NCI-H460 (cell line): ENCODE measurements around the gene PLEKHO1. TPM values are rescaled to one million over a fixed set of nuclear protein-coding genes. Genes with fewer than 3 reads are reported as not detected.
A peak's percentile ranks its signal among the peaks of the same experiment; 100 is the strongest.
"Not testable (repeated sequence)": the region's sequence is repeated elsewhere in the genome, so short reads cannot be mapped to it uniquely, and the experiment has no call there.

Experiments used
- DNase-seq: peaks from one replicate; pipeline ENCODE4 v3.0.0-alpha.2; 2016; ENCODE audit warnings: low read depth; ENCODE audit errors: extremely low read depth
- total RNA-seq: library from RNA; depleted of rRNA; stranded (reverse); fragments of >200 nt; shearing (Covaris generic); gene quantifications from 2 replicates; pipeline ENCODE4 v1.2.3, GENCODE V29; 2014

The PLEKHO1 gene
- total RNA-seq, 1 experiment from 2014 or later: 10.1 TPM

GRCh38 chr1:150168960-150169601 is 19.4 kb downstream of the PLEKHO1 start:
- DNase-seq: peak; percentile 69

DNA sequence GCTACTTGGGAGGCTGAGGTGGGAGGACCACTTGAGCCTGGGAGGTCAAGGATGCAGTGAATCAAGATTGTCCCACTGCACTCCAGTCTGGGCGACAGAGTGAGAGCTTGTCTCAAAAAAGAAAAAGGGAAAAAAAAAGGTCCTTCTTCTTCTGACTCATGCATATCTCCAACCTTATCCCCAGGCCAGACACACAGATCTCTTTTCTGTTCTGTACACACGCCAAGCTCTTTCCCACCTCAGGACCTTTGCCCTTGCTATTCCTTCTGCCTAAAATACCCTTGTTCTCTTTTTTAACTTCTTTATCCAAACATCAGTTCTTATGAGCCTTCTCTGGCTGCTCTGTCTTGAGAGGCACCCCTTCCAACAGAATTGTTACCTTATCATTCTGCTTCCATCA is 22.1 kb downstream of the PLEKHO1 start:
- DNase-seq: no peak

DNA sequence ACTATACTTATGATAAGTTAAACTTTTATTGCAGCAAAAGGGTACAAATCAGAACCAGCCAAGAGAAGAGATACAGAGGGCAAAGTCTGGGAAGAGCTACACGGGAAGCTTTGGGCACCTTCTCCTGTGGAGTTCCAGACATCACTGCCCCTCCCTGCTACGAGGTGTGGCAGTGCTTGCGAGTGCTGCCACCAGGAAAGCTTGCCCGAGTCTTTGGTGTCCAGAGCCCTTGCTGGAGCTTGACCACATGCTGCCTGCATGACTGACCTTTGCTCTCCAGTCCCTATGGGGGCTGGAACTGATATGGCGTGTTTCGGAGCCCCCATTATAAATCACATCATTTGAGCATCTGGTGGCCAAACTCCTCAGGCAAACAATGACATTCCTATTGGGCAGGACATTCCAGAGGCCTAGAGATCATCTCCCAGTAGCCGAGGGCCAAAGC is 23.4 kb downstream of the PLEKHO1 start:
- no peak for DNase-seq

GRCh38 chr1:150176593-150176992 is 26.9 kb downstream of the PLEKHO1 start:
- no peak for DNase-seq

- no peak for DNase-seq
Observed at GRCh38 chr1:150178548-150178947, 28.8 kb downstream of the PLEKHO1 start.

DNA sequence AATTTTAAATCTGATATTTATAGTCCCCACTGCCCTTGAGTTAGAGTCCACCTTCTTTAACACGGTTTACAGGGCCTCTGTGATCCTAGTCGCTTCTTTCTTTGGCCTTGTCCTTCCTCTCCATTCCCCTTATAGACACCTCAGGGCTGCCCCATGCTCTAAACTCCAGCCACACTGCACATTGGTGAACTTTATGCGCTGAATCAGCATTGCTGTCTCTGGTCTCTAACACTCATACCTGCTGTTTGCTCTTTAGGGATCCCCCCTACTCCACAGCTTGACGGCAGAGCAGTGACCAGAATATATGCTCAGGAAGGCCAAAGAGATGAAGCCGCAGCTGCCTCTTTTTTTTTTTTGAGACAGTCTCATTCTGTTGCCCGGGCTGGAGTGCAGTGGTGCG is 30.2 kb downstream of the PLEKHO1 start:
- DNase-seq: no peak

- no peak for DNase-seq
Observed at GRCh38 chr1:150180474-150180873, 30.8 kb downstream of the PLEKHO1 start.

GRCh38 chr1:150182247-150182646 is 32.5 kb downstream of the PLEKHO1 start:
- DNase-seq: no peak

DNA sequence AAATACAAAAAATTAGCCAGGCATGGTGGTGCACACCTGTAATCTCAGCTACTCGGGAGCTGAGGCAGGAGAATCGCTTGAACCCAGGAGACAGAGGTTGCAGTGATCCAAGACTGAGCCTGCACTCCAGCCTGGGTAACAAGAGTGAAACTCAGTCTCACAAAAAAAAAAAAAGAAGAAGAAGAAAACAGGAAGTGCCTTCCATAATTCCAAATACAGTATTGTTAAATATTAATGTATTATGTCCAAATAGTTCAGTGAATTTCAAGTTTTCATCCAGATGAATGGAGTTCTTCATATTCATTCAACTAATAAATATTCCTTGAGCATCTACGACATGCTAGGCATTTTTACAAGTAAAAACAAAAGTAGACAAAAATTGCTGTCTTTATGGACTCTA is 33.3 kb downstream of the PLEKHO1 start:
- DNase-seq: no peak

GRCh38 chr1:150185481-150185880 is 35.8 kb downstream of the PLEKHO1 start:
- no peak for DNase-seq

- not testable (repeated sequence) for DNase-seq
Observed at GRCh38 chr1:150186438-150186788, 36.7 kb downstream of the PLEKHO1 start.

DNA sequence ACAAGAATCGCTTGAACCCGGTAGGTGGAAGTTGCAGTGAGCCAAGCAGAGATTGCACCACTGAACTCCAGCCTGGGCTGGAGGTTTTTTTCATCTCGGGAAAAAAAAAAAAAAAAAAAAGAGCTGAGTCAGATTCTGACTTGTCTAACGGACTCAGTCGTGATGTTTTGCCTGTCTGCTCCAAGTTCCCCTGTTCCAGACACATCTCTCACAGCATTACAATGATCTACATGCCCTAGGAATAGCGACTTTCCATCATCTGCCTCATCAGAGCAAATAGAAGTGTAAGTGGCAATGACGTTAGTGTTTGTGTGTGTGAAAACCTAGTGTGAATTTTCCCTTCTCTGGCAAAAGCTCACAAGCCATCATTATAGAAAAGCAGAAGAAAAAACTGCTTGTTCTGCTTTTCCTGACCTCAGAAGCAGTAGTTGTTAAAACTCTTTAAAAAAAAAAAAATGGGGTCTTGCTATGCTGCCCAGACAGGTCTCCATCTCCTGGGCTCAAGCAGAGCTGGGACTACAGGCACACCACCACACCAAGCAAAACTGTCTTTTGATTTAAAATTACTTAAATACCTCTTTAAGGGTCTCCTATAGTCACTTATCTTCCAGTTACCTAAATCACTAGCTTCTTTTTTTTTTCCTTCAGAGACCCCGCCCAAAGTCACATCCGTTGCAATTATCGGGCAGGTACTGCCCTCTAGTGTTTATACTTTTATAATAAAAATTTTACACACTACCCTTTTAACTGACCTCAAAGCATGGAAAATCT is 37.3 kb downstream of the PLEKHO1 start:
- DNase-seq: peak; percentile 60

DNA sequence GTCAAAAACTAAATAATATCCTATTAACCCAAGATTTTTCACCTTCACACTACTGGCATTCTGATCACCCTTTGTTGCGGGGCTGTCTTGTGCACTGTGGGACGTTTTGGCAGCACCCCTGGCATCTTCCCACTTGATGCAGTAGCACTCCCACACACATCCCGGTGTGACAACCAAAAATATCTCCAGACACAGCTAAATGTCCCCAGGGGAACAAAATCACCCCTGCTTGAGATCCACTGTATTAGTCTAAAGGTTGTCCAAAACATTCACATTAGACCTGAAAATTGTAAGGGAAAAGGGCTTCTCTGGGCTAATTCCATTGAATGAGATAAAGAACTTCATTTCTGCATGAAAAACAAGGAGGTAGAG is 37.8 kb downstream of the PLEKHO1 start:
- DNase-seq: no peak

DNA sequence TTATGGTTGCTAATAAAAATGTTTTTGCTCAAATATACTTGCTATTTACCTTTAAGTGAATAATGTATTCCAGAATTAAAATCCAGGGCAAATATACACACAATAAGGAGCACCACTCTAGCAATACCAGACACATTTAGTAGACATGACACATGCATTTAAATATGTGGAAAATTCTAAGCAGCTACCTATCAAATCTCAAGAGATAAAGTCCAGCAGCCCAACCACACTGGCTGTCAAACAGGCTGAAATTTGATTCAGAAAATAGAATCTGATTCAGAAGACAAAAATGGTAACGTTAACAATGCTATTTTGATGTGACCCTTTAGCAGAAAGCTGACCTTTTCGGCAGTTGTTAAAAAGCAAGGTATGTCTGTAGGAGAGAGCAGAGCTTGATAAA is 42.3 kb downstream of the PLEKHO1 start:
- DNase-seq: no peak

DNA sequence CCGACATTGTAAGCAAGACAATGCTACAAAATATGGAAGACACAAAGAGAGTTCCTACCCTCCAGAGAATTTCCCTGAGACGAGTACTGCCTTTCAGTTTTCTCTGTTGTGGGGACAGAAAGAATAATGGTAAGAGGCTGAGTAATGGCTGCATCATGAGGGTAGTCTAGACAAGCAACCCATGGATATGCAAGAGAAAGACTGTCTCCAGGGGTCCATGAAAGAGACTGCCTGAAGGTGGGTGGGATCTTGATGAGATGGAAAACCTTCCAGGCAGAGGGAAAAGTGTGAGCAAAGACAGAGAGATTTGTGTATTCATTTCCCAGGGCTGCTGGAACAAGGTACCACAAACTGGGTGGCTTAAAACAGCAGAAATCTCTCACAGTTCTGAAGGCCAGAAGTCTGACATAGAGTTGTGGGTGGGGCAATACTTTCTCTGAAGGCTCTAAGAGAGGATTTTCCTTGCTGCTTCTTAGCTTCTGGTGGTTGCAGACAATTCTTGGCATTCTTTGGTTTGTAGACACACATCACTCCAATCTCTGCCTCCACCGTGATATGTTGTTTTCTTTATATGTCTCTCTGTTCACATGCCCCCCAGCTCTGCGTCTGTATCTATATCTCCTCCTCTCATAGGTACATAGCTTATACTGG is 44.8 kb downstream of the PLEKHO1 start:
- no peak for DNase-seq

- no peak for DNase-seq
Observed at GRCh38 chr1:150196417-150196816, 46.7 kb downstream of the PLEKHO1 start.

DNA sequence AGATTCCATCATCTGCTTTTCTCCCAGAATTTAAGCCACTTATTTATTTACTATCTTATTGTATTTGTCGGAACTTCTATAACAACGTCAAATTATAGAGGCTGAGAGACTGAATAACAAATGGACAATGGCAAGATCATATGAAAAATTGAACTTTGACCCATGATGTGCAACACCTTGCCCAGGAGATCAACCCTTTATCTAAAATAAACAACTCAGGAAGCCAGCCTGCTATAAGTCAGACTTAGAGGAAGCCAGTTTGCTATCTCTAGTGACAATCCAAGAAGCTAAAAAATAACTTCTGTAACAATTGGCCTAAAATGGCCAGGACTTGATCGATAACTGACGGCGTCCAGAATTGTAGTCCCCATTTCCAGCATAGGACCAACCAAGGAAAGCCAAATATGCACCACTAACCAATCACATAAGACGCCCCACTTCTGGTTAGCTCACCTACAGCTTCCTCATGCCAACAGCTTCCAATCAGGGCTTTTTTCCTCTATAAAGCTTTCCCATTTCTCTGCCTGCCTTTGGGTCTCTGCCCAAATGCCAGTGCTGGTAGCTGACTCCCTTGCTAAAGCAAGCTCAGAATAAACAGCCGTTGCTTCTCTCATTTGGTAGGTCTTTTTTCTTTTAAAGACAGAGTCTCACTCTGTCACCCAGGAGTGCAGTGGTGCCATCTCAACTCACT is 57.7 kb downstream of the PLEKHO1 start:
- no peak for DNase-seq

DNA sequence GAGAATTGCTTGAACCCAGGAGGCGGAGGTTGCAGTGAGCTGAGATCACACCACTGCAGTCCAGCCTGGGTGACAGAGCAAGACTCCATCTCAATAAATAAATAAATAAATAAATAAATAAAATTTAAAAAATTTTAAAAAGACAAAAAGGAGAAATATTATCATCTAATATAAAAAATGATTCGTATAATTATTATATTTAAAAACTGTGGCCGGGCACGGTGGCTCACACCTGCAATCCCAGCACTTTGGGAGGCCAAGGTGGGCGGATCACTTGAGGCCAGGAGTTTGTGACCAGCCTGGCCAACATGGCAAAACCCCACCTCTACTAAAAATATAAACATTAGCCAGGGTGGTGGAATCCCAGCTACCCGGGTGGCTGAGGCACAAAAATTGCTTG is 58.7 kb downstream of the PLEKHO1 start:
- not testable (repeated sequence) for DNase-seq
